ACHN (cell line): ENCODE data around the gene SPDYE2.
"Not testable (repeated sequence)": the region's sequence is repeated elsewhere in the genome, so short reads cannot be mapped to it uniquely, and the experiment has no call there.

ENCODE experiments used
- DNase-seq: peaks from one replicate; pipeline ENCODE4 v3.0.0-alpha.2; 2015
- in situ Hi-C: cut with HindIII; loops from 2 replicates; pipeline ENCODE4 v1.10.0; 2017; ENCODE audit warnings: low sequenced_read_pairs, low pct_ligation_motif_present, low pct_unique_long_range_greater_than_20kb

Gene SPDYE2

DNA sequence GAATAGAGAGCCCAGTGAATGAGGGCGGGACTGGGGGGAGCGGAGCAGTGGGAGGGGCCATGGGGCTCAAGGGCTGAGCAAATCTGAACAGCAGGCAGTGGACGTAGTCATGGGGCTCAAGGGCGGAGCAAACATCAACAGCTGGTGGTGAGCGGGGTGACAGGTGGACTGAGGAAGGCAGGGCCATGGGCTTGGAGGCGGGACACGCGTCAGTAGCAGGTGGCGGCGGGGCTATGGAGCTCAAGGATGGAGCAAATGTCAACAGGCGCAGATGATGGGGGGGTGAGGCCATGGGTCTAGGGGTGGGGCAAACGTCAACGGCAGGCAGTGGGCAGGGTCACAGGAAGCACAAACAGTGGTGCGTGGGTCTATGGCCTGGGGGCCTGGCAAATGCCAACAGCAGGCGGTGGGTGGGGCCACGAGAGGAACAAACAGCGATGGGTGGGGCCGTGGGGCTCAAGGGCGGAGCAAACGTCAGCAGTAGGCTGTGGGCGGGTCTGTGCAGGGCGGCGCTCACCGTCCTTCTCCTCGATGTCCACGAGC lies 41.5 kb downstream of the SPDYE2 start:
- in situ Hi-C loops, result not testable (repeated sequence)

DNA sequence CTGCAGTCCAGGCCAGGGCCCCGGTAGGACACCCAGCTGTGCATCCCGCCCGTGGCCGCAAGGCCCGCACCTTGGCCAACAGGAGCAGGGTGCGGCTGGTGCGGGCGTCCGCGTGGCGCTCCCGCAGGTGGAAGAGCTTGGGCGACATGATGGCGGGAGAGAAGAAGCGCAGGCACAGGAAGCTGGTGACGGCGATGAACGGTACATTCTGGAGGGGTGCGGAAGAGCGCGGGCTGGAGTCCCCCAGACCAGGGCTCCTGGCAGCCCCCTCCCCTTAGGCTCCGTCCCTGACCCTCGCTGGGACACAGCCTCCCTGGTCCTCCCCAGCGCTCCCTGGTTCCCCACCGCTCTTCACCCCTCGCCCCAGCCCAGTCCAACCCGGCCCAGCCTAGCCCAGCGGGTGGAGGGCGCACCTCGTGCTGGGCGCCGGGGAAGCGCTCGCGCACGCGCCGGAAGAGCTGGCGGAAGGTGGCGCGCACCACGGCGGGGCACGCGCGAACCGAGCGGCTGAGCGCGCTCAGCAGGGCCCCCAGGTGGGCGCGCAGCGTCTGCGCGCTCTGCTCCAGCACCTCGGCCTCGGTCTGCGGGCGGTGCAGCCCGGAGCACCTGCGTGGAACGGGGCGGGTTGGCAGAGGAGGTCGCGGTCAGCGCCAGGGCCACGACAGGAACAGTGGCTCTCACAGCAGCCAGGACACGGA lies 42.8 kb downstream of the SPDYE2 start:
- DNase-seq, in situ Hi-C loops: not testable (repeated sequence)

More for the DNA sequence above, 41.5 kb downstream of the SPDYE2 start:
- DNase-seq, result not testable (repeated sequence)

DNA sequence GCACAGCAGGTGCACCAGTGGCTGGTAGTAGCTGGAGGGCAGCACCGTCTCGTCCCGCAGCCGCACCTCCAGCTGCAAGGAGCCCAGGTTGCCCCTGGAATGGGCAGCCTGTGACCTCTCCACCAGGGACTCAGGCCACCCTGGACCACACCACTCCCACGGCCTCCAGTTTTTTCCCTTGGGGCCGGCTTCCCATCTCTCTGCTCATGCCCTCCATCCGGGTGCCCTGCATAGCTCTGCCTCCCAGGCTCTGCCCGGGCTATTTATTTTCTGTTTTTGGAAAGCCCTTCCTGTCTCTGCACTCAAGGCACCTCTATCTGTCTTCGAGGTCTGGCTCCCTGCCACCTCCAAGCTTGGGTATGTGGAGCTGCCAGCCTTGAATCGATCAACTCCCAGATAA lies 45.0 kb downstream of the SPDYE2 start:
- in situ Hi-C loops, DNase-seq: not testable (repeated sequence)

DNA sequence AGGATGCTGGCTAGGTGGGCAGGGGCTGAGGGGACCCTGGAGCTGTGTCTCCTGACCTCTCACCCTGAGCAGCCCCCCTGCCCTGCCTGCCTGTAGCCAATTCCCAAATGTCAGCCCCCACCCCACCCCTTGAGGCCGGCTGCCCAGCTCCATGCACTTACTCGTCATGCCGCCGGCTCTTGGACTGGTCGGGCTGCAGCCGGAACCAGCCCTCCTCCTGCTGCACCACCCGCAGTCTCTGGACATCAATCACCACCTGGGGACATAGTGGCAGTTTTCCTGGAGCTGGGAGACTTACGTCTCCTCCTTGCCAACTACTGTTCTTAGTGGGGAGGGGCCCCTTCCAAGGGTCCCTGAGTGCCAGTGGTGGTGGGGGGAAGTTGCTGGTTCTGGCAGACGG lies 48.7 kb downstream of the SPDYE2 start:
- DNase-seq, in situ Hi-C loops: not testable (repeated sequence)

DNA sequence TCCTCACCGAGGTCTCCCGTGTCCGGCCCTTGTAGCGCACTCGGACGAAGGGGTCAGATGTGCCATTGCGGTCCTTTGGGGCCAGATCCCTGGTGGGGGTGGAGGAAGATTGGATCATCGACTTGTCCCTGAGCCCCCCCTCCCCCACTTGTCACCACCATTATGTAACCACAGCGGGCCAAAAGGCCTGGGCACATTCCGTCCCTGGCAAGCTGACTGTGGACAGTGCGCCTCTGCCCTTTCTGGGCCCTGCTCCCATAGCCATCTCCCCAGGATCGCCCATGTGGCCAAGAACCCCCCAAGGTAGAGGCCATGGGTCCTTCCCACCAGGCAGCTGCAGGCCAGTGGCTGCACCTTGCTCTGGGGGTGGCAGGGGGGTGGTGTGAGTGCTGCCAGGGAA lies 51.3 kb downstream of the SPDYE2 start:
- in situ Hi-C loops, DNase-seq: not testable (repeated sequence)

DNA sequence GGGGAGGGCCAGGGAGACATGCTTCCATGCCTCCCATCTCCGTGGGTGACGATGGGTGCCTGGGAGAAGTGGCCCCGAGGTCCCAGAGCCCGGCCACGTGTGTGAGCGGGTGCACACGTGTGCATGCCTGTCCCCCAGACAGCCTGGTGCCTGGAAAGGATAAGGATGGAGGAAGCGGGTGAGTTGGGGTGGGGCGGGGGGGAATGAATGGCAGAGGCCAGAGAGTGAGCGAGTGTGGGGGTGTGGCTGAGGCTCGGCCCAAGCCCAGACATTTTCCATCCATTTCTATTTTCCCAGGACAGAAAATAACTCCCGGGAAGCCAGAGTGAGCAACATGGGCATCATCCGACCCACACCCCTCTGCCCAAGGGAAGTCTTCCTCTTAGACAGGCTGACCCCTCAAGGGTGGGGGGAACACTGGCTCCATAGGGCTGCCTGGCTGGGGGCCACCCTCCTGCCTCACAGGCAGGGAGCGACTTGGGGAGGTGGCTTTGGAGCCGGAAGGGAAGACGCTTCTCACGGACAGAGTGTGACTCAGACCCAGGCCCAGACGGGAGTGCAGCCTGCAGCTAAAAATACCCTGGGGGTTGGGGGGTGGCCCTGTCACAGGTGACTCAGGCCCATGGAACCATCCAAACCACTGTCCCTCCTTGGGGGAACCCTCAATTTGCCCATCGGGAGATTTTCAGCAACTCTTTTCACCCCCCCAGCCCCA lies 53.6 kb downstream of the SPDYE2 start:
- DNase-seq, in situ Hi-C loops: not testable (repeated sequence)

DNA sequence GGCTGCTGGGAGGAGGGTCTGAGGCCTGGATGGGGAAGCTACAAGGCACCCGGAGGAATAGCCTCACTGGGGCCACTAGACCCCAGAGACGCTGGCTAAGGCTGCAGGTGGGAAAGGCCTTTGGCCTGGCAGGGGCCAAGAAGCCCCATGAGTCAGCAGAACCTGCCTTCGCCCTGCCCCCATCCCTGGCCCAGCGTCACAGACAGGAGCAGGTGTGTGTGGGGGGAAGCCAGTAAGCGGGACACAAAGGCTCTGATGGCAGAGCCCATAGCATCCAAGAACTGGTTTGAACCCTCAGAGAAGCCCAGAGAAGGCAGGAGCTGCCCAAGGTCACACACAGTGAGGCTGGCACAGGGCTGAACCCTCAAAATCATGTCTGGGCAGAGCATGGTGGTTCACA lies 55.8 kb downstream of the SPDYE2 start:
- DNase-seq, in situ Hi-C loops: not testable (repeated sequence)

DNA sequence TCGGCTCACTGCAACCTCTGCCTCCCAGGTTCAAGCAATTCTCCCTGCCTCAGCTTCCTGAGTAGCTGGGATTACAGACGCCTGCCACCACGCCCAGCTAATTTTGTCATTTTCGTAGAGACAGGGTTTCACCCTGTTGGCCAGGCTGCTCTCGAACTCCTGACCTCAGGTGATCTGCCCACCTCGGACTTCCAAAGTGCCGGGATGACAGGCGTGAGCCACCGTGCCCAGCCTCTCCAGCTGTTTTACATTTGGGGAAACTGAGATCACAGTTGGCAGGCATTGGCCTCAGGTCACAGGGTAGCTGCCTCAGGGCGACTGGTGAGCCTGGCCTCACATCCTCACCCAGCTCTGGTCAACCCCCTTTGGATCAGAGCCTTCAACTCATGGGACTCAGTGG lies 58.7 kb downstream of the SPDYE2 start:
- in situ Hi-C loops, DNase-seq: not testable (repeated sequence)

DNA sequence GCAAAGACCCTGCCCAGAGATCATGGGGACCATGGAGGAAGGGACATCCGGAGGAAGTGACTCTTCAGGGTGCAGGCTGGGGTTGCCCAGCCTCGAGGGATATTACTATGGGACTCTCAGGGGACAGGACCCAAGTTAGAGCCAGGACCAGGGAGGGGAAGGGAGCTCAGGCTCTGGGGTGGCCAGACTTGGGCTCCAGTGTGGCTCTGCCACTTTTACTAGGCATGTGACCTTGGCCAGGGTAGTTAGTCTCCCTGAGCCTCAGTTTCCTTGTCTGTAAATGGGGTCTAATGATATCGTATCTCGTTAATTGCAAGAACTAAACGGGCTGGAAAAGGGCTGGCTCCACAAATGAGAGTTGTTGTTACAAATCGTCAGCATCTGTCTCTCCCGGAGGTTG lies 59.4 kb downstream of the SPDYE2 start:
- DNase-seq, in situ Hi-C loops: not testable (repeated sequence)

DNA sequence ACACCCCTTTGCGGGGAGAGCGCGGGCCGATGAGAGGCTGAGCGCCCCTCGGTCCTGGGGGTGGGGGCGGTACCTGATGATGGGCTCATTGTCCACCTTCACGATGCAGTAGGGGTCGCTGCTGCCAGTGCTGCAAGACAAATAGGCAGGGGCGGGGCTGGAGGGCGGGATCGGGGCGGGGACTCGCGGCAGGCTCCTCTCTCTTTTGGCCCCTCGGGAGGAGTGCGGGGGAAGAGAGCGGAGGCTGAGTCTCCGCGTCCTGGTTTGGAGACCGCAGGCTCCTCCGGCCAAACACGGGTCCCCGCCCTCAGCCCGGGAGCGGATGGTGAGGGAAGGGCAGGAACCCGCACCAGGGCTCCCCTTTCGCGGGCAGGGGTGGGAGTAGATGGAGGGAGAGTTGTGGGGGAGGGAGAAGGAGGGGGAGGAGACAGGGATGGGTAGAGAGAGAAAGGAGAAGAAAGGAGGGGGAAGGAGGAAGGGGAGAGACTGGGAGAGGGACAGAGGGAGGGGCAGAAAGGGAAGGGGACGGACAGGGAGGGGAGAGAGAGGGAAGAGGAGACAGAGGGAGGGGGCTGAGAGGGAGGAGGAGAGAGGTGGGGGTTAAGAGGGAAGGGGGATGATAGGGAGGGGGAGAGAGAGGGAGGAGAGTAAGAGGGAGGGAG lies 60.1 kb downstream of the SPDYE2 start:
- DNase-seq, in situ Hi-C loops: not testable (repeated sequence)

DNA sequence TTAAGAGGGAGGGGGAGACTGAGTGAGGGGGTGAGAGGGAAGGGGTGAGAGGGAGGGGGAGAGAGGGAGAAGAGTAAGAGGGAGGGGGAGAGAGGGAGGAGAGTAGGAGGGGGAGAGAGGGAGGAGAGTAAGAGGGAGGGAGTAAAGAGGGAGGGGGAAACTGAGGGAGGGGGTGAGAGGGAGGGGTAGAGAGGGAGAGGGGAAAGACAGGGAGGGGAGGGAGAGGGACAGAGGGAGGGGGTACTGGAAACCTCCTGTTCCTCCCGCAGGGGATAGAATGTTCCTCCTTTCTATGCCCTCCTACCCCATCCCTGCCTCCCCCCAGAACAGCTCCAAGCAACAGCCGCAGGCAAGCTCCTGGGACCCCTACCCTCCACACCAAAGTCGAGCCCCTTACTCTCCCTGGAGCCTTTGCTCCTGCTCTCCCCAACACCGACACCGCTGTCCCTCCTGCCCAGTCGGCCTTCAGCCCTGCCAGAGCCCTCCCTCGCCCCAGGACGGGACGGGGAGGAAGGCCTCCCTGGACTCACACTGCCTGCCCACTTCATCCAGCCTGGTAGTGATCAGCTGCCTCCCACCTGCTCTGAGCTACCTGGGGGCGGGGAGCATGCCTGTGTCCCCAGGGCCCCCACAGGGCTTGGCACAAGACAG lies 60.8 kb downstream of the SPDYE2 start:
- in situ Hi-C loops, result not testable (repeated sequence)
- DNase-seq, result peak; percentile 8
